A673 (cell line): ENCODE measurements around the gene TRPM2.

Experiments used
- EZH2 ChIP-seq: fragments of 200-600 bp; sonication (generic); IDR thresholded peaks from 2 replicates; pipeline ENCODE4 v1.6.1; 2017; ENCODE audit warnings: borderline replicate concordance, low read depth, mild to moderate bottlenecking, mixed read lengths, antibody characterized with exemption, low read length; ENCODE audit not compliant: poor library complexity, severe bottlenecking
- TF ChIP-seq, protein P1 (sequence below): fragments of 300-800, 200-600 bp; sonication (generic); conservative IDR thresholded peaks from 2 replicates; pipeline ENCODE4 v1.5.1; 2017; ENCODE audit warnings: low read depth, mild to moderate bottlenecking, antibody characterized with exemption, low read length, moderate library complexity, mixed read lengths

- TF ChIP-seq EZH2 = no peak
- TF ChIP-seq, protein P1, sequence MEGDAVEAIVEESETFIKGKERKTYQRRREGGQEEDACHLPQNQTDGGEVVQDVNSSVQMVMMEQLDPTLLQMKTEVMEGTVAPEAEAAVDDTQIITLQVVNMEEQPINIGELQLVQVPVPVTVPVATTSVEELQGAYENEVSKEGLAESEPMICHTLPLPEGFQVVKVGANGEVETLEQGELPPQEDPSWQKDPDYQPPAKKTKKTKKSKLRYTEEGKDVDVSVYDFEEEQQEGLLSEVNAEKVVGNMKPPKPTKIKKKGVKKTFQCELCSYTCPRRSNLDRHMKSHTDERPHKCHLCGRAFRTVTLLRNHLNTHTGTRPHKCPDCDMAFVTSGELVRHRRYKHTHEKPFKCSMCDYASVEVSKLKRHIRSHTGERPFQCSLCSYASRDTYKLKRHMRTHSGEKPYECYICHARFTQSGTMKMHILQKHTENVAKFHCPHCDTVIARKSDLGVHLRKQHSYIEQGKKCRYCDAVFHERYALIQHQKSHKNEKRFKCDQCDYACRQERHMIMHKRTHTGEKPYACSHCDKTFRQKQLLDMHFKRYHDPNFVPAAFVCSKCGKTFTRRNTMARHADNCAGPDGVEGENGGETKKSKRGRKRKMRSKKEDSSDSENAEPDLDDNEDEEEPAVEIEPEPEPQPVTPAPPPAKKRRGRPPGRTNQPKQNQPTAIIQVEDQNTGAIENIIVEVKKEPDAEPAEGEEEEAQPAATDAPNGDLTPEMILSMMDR = no peak
Measured at GRCh38 chr21:44349416-44349846, 4.0 kb upstream of the TRPM2 start.
